ENCODE results near the gene CDADC1. TPM values are rescaled to one million over a fixed set of nuclear protein-coding genes. Genes with fewer than 3 reads are reported as not detected.

CDADC1 gene
- total and polyA plus RNA-seq, 10 of the 15 experiments (the other 5 are each of a cell fraction or from before 2014, with no cell fraction given), result 2.6 to 7.3 (median 5.2) TPM

- TF ChIP-seq, protein P1, sequence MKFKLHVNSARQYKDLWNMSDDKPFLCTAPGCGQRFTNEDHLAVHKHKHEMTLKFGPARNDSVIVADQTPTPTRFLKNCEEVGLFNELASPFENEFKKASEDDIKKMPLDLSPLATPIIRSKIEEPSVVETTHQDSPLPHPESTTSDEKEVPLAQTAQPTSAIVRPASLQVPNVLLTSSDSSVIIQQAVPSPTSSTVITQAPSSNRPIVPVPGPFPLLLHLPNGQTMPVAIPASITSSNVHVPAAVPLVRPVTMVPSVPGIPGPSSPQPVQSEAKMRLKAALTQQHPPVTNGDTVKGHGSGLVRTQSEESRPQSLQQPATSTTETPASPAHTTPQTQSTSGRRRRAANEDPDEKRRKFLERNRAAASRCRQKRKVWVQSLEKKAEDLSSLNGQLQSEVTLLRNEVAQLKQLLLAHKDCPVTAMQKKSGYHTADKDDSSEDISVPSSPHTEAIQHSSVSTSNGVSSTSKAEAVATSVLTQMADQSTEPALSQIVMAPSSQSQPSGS (IDR thresholded peaks at IDR 0.05; ENCODE audit: low read length), result no peak
- TF ChIP-seq MTA3 (IDR thresholded peaks at IDR 0.05; ENCODE audit: borderline replicate concordance, low read length) (no peak), TCF3 (IDR thresholded peaks at IDR 0.05; ENCODE audit: borderline replicate concordance, insufficient read depth, low read depth, low read length) (no peak), NFIC (IDR thresholded peaks at IDR 0.05; ENCODE audit: low read depth, low read length) (no peak), NKRF (conservative IDR thresholded peaks at IDR 0.05) (no peak), BHLHE40 (IDR thresholded peaks at IDR 0.05; ENCODE audit: borderline replicate concordance in 1 of 2, low read depth in 2 of 2, low read length in 1 of 2) (no peak), POLR2AphosphoS2 (IDR thresholded peaks at IDR 0.05; ENCODE audit: low read depth, low read length) (no peak), POU2F2 (IDR thresholded peaks at IDR 0.05; ENCODE audit: borderline replicate concordance, low read depth, low read length) (no peak), SMARCA5 (IDR thresholded peaks at IDR 0.05) (no peak), NR2F1 (conservative IDR thresholded peaks at IDR 0.05) (no peak), ZBTB40 (IDR thresholded peaks at IDR 0.05; ENCODE audit: borderline replicate concordance) (no peak), HDAC2 (IDR thresholded peaks at IDR 0.05) (no peak)
- TF ChIP-seq, protein P2, sequence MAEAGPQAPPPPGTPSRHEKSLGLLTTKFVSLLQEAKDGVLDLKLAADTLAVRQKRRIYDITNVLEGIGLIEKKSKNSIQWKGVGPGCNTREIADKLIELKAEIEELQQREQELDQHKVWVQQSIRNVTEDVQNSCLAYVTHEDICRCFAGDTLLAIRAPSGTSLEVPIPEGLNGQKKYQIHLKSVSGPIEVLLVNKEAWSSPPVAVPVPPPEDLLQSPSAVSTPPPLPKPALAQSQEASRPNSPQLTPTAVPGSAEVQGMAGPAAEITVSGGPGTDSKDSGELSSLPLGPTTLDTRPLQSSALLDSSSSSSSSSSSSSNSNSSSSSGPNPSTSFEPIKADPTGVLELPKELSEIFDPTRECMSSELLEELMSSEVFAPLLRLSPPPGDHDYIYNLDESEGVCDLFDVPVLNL (IDR thresholded peaks at IDR 0.05; ENCODE audit: low read depth, low read length), result no peak
Measured at GRCh38 chr13:49302817-49303216, 55.1 kb downstream of the CDADC1 start (continued).

Measured in GM12878 (cell line).